ENCODE data around the gene PPP2R5B. TPM values are rescaled to one million over a fixed set of nuclear protein-coding genes. Genes with fewer than 3 reads are reported as not detected.

Gene PPP2R5B
- total and polyA plus RNA-seq, 8 donors, result 6.3 to 24.2 (median 12.1) TPM

GRCh38 chr11:64909653-64910343 is 14.7 kb upstream of the PPP2R5B start:
- no peaks in the 10 kb centered on the region for H3K27me3 ChIP-seq
- no peaks in the 10 kb centered on the region for H3K9me3 ChIP-seq
- no peak overlapping the region for H3K4me3 ChIP-seq
- no peak for ATAC-seq
- 89 to 91% methylated on average over 36 to 39 of the region's 39 CpGs for WGBS, 2 donors
- no peaks in the 10 kb centered on the region for H3K4me1 ChIP-seq
- FAIRE-seq, result no peak
- H3K36me3 ChIP-seq, result peaks cover 9 to 82% (median 48%) of the 10 kb centered on the region in 3 donors
- no peak overlapping the region for H3K27ac ChIP-seq
- intact Hi-C loops (cut with DNase I), result no loop called here
- no peak for TF ChIP-seq CTCF (IDR thresholded peaks at IDR 0.05)
- peak in 2 of 6 donors; percentile 54 to 79 for DNase-seq

- Histone ChIP-seq H3K27ac (no peak overlapping the region), H3K27me3 (no peaks in the 10 kb centered on the region), H3K4me1 (peaks cover 0 to 3% (median 1%) of the 10 kb centered on the region in 3 donors), H3K9me3 (no peaks in the 10 kb centered on the region), H3K36me3 (peaks cover 9 to 79% (median 44%) of the 10 kb centered on the region in 3 donors), H3K4me3 (no peak overlapping the region)
- WGBS, 2 donors, result 93 to 94% methylated on average over 27 of the region's 27 CpGs
- DNase-seq (peak in 2 of 6 donors; percentile 23 to 72), ATAC-seq (no peak), FAIRE-seq (no peak)
- no peak for TF ChIP-seq CTCF (IDR thresholded peaks at IDR 0.05)
- intact Hi-C loops (cut with DNase I), result no loop called here
Measured at GRCh38 chr11:64910451-64911093, 13.9 kb upstream of the PPP2R5B start.

GRCh38 chr11:64911142-64911541 is 13.3 kb upstream of the PPP2R5B start:
- Histone ChIP-seq H3K36me3 (peaks cover 6 to 73% (median 39%) of the 10 kb centered on the region in 3 donors), H3K27ac (no peak overlapping the region), H3K27me3 (no peaks in the 10 kb centered on the region), H3K4me1 (peaks cover 0 to 7% (median 3%) of the 10 kb centered on the region in 3 donors), H3K9me3 (no peaks in the 10 kb centered on the region), H3K4me3 (no peak overlapping the region)
- FAIRE-seq (no peak), ATAC-seq (no peak), DNase-seq (peak in 1 of 6 donors; percentile 53)
- WGBS, 2 donors, result 82 to 86% methylated on average over 7 of the region's 7 CpGs
- TF ChIP-seq CTCF (IDR thresholded peaks at IDR 0.05), result no peak
- intact Hi-C loops (cut with DNase I), result no loop called here

GRCh38 chr11:64911689-64912088 is 12.8 kb upstream of the PPP2R5B start:
- FAIRE-seq (no peak), ATAC-seq (no peak), DNase-seq (peak in 2 of 6 donors; percentile 29 to 63)
- no peaks in the 10 kb centered on the region for H3K9me3 ChIP-seq
- H3K36me3 ChIP-seq, result peaks cover 6 to 68% (median 39%) of the 10 kb centered on the region in 3 donors
- TF ChIP-seq CTCF (IDR thresholded peaks at IDR 0.05), result no peak
- no peaks in the 10 kb centered on the region for H3K27me3 ChIP-seq
- WGBS, 2 donors, result 94 to 98% methylated on average over 8 to 9 of the region's 9 CpGs
- intact Hi-C loops (cut with DNase I), result no loop called here
- no peak overlapping the region for H3K27ac ChIP-seq
- peaks cover 0 to 7% (median 3%) of the 10 kb centered on the region in 3 donors for H3K4me1 ChIP-seq
- H3K4me3 ChIP-seq, result no peak overlapping the region
